HG03025 (cell line): ENCODE results near the gene GRAP.

Experiments used
- ATAC-seq: cut with Tn5 transposase; IDR thresholded peaks from one replicate; pipeline ENCODE4 v1.9.1; 2021; ENCODE audit warnings: mild to moderate bottlenecking, moderate library complexity; ENCODE audit not compliant: unreplicated experiment, low FRiP score

The GRAP gene

GRCh38 chr17:19004421-19005136, 42.2 kb downstream of the GRAP start, which contains the start of gene FAM83G:
FAM83G (minus strand) TSS chr17:19004764; CDS start chr17:19004041, 723 bp downstream.
- no peak for ATAC-seq

- ATAC-seq, result no peak
These were observed 43.0 kb downstream of the GRAP start for GRCh38 chr17:19003543-19004420.

- ATAC-seq, result no peak
These were observed 43.8 kb downstream of the GRAP start for GRCh38 chr17:19002805-19003542.

- no peak for ATAC-seq
These were observed 44.7 kb downstream of the GRAP start for GRCh38 chr17:19001907-19002590.

GRCh38 chr17:19000531-19001325, 46.0 kb downstream of the GRAP start:
- no peak for ATAC-seq

GRCh38 chr17:18999911-19000310, 46.8 kb downstream of the GRAP start:
- no peak for ATAC-seq

- no peak for ATAC-seq
These were observed 47.4 kb downstream of the GRAP start for GRCh38 chr17:18999394-18999793.

GRCh38 chr17:18997650-18998196, 49.0 kb downstream of the GRAP start:
- no peak for ATAC-seq

- ATAC-seq, result no peak
These were observed 50.3 kb downstream of the GRAP start for GRCh38 chr17:18996458-18996857.

GRCh38 chr17:18995220-18995619, 51.5 kb downstream of the GRAP start:
- no peak for ATAC-seq

- ATAC-seq, result no peak
These were observed 52.1 kb downstream of the GRAP start for GRCh38 chr17:18994631-18995030.

- ATAC-seq, result no peak
These were observed 52.7 kb downstream of the GRAP start for GRCh38 chr17:18993905-18994526.

GRCh38 chr17:18992454-18993130, 54.2 kb downstream of the GRAP start:
- ATAC-seq, result no peak

- ATAC-seq, result no peak
These were observed 55.0 kb downstream of the GRAP start for GRCh38 chr17:18991531-18992315.

GRCh38 chr17:18990331-18990730, 56.4 kb downstream of the GRAP start:
- no peak for ATAC-seq

- no peak for ATAC-seq
These were observed 58.1 kb downstream of the GRAP start for GRCh38 chr17:18988546-18989173.
